Measurements from ENCODE around the gene DUS3L. TPM values are rescaled to one million over a fixed set of nuclear protein-coding genes. Genes with fewer than 3 reads are reported as not detected.

The DUS3L gene
- total RNA-seq, 4 donors from 2014 or later: 30.6 to 46.1 (median 37.1) TPM

DNA sequence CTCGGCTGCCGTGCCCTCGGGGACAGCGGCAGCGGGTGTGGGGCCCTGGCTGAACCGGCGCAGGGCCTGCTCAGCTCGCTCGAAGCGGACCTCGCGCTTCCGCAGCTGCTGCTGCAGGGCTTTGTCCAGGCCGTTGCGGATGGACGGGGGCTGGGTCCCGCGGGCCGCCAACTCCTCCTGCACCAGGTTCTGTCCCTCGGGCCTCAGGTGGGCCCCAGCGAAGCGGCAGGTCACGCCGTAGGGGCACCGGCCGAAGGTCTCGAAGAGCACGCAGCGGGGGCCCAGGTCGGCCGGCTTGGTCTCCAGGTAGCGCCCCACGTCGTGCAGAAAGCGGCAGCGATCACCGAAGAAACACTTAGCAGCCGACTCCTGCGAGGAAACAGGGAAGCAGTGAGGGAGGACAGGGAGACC lies 1.6 kb downstream of the DUS3L start:
- DNase-seq: no peak
- Histone ChIP-seq H3K9me3 (no peaks in the 10 kb centered on the region), H3K27ac (no peak overlapping the region), H3K36me3 (no peaks in the 10 kb centered on the region), H3K4me3 (no peak overlapping the region), H3K27me3 (no peaks in the 10 kb centered on the region), H3K4me1 (no peaks in the 10 kb centered on the region)
- TF ChIP-seq, protein P1, sequence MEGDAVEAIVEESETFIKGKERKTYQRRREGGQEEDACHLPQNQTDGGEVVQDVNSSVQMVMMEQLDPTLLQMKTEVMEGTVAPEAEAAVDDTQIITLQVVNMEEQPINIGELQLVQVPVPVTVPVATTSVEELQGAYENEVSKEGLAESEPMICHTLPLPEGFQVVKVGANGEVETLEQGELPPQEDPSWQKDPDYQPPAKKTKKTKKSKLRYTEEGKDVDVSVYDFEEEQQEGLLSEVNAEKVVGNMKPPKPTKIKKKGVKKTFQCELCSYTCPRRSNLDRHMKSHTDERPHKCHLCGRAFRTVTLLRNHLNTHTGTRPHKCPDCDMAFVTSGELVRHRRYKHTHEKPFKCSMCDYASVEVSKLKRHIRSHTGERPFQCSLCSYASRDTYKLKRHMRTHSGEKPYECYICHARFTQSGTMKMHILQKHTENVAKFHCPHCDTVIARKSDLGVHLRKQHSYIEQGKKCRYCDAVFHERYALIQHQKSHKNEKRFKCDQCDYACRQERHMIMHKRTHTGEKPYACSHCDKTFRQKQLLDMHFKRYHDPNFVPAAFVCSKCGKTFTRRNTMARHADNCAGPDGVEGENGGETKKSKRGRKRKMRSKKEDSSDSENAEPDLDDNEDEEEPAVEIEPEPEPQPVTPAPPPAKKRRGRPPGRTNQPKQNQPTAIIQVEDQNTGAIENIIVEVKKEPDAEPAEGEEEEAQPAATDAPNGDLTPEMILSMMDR (IDR thresholded peaks at IDR 0.05): no peak
- no peak for TF ChIP-seq POLR2A (IDR thresholded peaks at IDR 0.05)
- intact Hi-C loops (cut with DNase I; ENCODE audit: low total_unique reads): no loop called here

DNA sequence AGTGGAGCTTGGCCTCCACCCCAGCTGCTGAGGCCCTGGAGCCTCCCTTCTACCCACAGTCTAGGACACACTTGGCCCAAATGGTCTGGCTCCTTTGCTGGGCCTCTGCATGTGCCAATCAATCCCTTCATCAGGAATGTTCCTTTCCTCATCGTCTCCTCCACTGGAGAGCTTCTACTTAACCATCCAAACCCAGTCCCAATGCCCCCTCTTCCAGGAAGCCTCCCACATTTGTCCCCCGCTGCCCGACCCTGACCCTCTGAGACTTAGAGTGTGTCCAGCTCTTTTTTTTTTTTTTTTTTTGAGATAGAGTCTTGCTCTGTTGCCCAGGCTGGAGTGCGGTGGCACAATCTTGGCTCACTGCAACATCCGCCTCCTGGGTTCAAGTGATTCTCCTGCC lies 2.5 kb downstream of the DUS3L start:
- intact Hi-C loops (cut with DNase I; ENCODE audit: low total_unique reads): no loop called here
- Histone ChIP-seq H3K4me3 (no peak overlapping the region), H3K27ac (no peak overlapping the region), H3K4me1 (no peaks in the 10 kb centered on the region), H3K9me3 (no peaks in the 10 kb centered on the region), H3K27me3 (no peaks in the 10 kb centered on the region), H3K36me3 (no peaks in the 10 kb centered on the region)
- TF ChIP-seq, protein P1 (IDR thresholded peaks at IDR 0.05): no peak
- no peak for TF ChIP-seq POLR2A (IDR thresholded peaks at IDR 0.05)
- no peak for DNase-seq

DNA sequence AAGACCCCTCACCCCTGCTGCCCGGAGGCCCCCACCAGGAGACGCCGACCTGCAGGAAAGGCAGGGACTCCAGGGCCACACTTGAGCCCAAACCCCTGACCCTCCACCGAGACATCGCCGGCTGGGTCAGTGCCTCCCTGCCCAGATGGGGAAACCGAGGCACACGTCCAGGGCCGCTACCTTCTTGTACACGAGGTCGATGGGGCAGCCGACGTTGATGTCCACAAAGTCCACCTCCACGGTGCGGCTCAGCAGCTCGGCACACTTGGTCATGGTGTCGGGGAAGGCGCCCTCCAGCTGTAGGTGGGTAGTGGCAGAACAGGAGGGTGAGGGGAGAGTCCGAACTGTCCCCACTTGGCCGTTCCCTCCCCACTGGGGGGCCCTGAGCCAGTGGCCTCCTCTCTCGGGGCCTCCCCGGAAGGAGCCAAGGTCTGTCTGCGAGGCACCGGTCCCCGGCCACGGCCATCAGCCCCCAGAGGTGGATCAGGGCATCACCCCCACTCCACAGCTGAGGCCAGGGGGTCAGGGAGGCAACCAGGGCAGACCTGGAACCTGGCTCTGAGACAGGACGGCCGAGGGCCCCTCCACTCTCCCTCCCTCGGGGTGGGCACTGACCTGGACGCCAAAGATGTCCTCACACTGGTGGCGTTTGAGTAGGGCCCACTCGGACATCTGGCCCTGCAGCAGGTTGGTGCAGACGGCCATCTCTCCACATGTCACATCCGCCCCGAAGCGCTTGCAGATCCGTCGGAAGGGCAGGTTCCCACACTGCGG lies 3.4 kb downstream of the DUS3L start:
- Histone ChIP-seq H3K36me3 (no peaks in the 10 kb centered on the region), H3K27me3 (no peaks in the 10 kb centered on the region), H3K27ac (no peak overlapping the region), H3K9me3 (no peaks in the 10 kb centered on the region), H3K4me1 (no peaks in the 10 kb centered on the region), H3K4me3 (no peak overlapping the region)
- intact Hi-C loops (cut with DNase I; ENCODE audit: low total_unique reads): no loop called here
- TF ChIP-seq, protein P1 (IDR thresholded peaks at IDR 0.05): no peak
- no peak for TF ChIP-seq POLR2A (IDR thresholded peaks at IDR 0.05)
- DNase-seq: no peak

DNA sequence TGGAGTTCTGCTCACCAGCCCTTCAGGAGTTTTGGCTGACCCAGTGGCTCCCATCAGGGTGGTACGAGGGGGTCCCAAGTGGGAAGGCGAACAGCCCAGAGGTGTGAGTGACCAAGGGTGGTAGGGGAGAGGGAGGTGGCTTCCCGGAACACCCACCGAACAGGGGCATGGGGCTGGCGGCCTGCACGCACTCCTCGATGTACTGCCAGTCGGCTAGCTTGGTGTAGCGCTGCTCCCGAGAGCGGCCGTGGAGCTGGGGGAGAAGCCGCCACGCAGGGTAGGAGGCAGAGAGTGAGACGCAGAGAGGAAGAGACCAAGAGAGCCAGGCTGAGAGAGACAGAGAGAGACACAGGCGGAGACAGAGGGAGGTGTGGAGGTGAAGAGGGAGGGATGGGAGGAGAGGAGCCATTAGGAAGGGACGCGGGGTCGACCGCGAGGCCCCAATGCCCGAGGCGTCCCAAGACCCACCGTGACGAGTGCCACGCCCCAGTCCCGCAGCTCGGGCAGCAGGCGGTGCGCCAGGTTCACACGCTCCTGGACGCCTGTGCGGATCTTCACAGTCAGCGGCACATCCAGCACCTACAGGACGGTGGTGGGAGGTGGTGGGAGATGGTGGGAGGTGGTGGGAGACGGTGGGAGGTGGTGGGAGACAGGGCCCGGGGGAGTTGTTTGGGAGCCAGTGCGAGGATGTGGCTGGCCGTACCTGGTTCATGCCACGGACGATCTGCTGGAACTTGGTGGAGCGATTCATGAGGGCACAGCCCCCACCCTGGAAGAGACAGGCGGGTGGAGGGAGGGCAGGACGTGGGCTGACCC lies 4.2 kb downstream of the DUS3L start:
- intact Hi-C loops (cut with DNase I; ENCODE audit: low total_unique reads): no loop called here
- no peak overlapping the region for H3K27ac ChIP-seq
- no peaks in the 10 kb centered on the region for H3K36me3 ChIP-seq
- no peaks in the 10 kb centered on the region for H3K27me3 ChIP-seq
- H3K4me1 ChIP-seq: no peaks in the 10 kb centered on the region
- no peak overlapping the region for H3K4me3 ChIP-seq
- H3K9me3 ChIP-seq: no peaks in the 10 kb centered on the region
- no peak for TF ChIP-seq POLR2A (IDR thresholded peaks at IDR 0.05)
- TF ChIP-seq, protein P1 (IDR thresholded peaks at IDR 0.05): no peak
- DNase-seq: no peak

DNA sequence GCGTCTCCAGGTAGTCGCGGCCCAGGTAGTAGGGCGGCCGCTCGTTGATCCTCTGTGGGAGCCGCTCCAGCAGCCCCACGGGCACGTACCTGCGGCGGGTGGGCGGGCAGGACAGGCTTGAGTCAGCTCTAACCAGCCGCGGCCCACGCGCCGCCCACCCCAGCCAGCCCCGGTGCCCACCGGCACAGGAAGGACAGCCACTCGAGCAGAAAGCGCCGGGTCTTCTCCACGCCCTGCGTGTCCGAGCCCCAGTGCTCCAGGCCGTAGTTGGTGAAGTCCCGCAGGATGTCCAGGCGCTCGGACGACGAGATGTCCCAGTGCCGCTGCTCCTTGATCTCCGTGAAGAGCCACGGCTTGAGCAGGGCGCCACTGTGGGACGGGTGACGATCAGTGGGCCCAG lies 5.5 kb downstream of the DUS3L start:
- Histone ChIP-seq H3K9me3 (no peaks in the 10 kb centered on the region), H3K36me3 (no peaks in the 10 kb centered on the region), H3K4me1 (no peaks in the 10 kb centered on the region), H3K27me3 (no peaks in the 10 kb centered on the region), H3K4me3 (no peak overlapping the region), H3K27ac (no peak overlapping the region)
- TF ChIP-seq, protein P1 (IDR thresholded peaks at IDR 0.05): no peak
- TF ChIP-seq POLR2A (IDR thresholded peaks at IDR 0.05): no peak
- no peak for DNase-seq
- intact Hi-C loops (cut with DNase I; ENCODE audit: low total_unique reads): no loop called here
